Endothelial cell (in vitro differentiated cells): ENCODE results near the gene RPS25. TPM values are rescaled to one million over a fixed set of nuclear protein-coding genes. Genes with fewer than 3 reads are reported as not detected.
A peak's percentile ranks its signal among the peaks of the same experiment; 100 is the strongest.

Experiments
- DNase-seq: peaks from one replicate; pipeline ENCODE4 v3.0.0; 2021; ENCODE audit warnings: low spot score
- H3K27ac Mint-ChIP-seq: one replicate; pipeline ENCODE4 v1.8.0; 2021; ENCODE audit warnings: mixed read lengths, inconsistent platforms; ENCODE audit not compliant: unreplicated experiment
- H3K27me3 Mint-ChIP-seq: one replicate; pipeline ENCODE4 v1.8.0; 2021; ENCODE audit warnings: mild to moderate bottlenecking, moderate library complexity, mixed read lengths, inconsistent platforms; ENCODE audit not compliant: unreplicated experiment
- H3K36me3 Mint-ChIP-seq: one replicate; pipeline ENCODE4 v1.8.0; 2021; ENCODE audit warnings: mild to moderate bottlenecking, low read depth, mixed read lengths, inconsistent platforms; ENCODE audit not compliant: unreplicated experiment
- H3K4me1 Mint-ChIP-seq: one replicate; pipeline ENCODE4 v1.8.0; 2021; ENCODE audit warnings: mild to moderate bottlenecking, mixed read lengths, inconsistent platforms; ENCODE audit not compliant: unreplicated experiment
- H3K4me3 Mint-ChIP-seq: one replicate; pipeline ENCODE4 v1.8.0; 2021; ENCODE audit warnings: mild to moderate bottlenecking, mixed read lengths, inconsistent platforms; ENCODE audit not compliant: unreplicated experiment
- H3K9me3 Mint-ChIP-seq: one replicate; pipeline ENCODE4 v1.8.0; 2021; ENCODE audit warnings: mixed read lengths, inconsistent platforms; ENCODE audit not compliant: unreplicated experiment
- CTCF ChIP-seq: fragments of 200-600 bp; sonication (generic); IDR thresholded peaks from one replicate; pipeline ENCODE4 v1.5.0; 2021; ENCODE audit warnings: antibody characterized with exemption; ENCODE audit not compliant: unreplicated experiment
- total RNA-seq: library from RNA; stranded (reverse); fragmentation: NEBNext Ultra II Directional; extraction: Animal tissue kit (Norgen Biotek cat#: 25700); gene quantifications from one replicate; pipeline ENCODE4 v1.2.1, GENCODE V29; 2021; ENCODE audit not compliant: unreplicated experiment

RPS25 gene
- total RNA-seq, 1 donor from 2014 or later: 1,293 TPM

GRCh38 chr11:119054418-119054817 lies 36.3 kb upstream of the RPS25 start:
- Mint-ChIP-seq H3K9me3 (no peaks in the 10 kb centered on the region), H3K27ac (no peak overlapping the region), H3K27me3 (peaks cover 10% of the 10 kb centered on the region), H3K4me3 (peak overlapping the region; percentile 60), H3K4me1 (peaks cover 17% of the 10 kb centered on the region), H3K36me3 (peaks cover 55% of the 10 kb centered on the region)
- no peak for DNase-seq
- TF ChIP-seq CTCF: no peak

GRCh38 chr11:119052163-119052814 lies 34.1 kb upstream of the RPS25 start:
- Mint-ChIP-seq H3K36me3 (peaks cover 66% of the 10 kb centered on the region), H3K27me3 (peaks cover 11% of the 10 kb centered on the region), H3K4me3 (peak overlapping the region; percentile 79), H3K27ac (no peak overlapping the region), H3K4me1 (peaks cover 8% of the 10 kb centered on the region), H3K9me3 (no peaks in the 10 kb centered on the region)
- no peak for TF ChIP-seq CTCF
- DNase-seq: no peak

GRCh38 chr11:119051440-119052162 lies 33.5 kb upstream of the RPS25 start:
- H3K4me1 Mint-ChIP-seq: peaks cover 8% of the 10 kb centered on the region
- no peak for DNase-seq
- no peak for TF ChIP-seq CTCF
- H3K4me3 Mint-ChIP-seq: no peak overlapping the region
- no peak overlapping the region for H3K27ac Mint-ChIP-seq
- H3K9me3 Mint-ChIP-seq: no peaks in the 10 kb centered on the region
- H3K36me3 Mint-ChIP-seq: peaks cover 70% of the 10 kb centered on the region
- H3K27me3 Mint-ChIP-seq: peaks cover 12% of the 10 kb centered on the region

GRCh38 chr11:119049081-119049480 lies 30.9 kb upstream of the RPS25 start:
- no peak for TF ChIP-seq CTCF
- H3K27me3 Mint-ChIP-seq: peaks cover 8% of the 10 kb centered on the region
- H3K9me3 Mint-ChIP-seq: no peaks in the 10 kb centered on the region
- H3K27ac Mint-ChIP-seq: no peak overlapping the region
- H3K4me3 Mint-ChIP-seq: peak overlapping the region; percentile 48
- H3K4me1 Mint-ChIP-seq: no peaks in the 10 kb centered on the region
- peaks cover 73% of the 10 kb centered on the region for H3K36me3 Mint-ChIP-seq
- no peak for DNase-seq

- Mint-ChIP-seq H3K27ac (no peak overlapping the region), H3K27me3 (peaks cover 8% of the 10 kb centered on the region), H3K4me1 (no peaks in the 10 kb centered on the region), H3K9me3 (no peaks in the 10 kb centered on the region), H3K4me3 (peak overlapping the region; percentile 48), H3K36me3 (peaks cover 71% of the 10 kb centered on the region)
- no peak for TF ChIP-seq CTCF
- DNase-seq: no peak
These were observed 30.5 kb upstream of the RPS25 start for GRCh38 chr11:119048644-119049043.
